GM19395 (cell line): ENCODE measurements around the gene NSG1.
"Not testable (repeated sequence)": the region's sequence is repeated elsewhere in the genome, so short reads cannot be mapped to it uniquely, and the experiment has no call there.

Experiments used
- ATAC-seq: cut with Tn5 transposase; IDR thresholded peaks from one replicate; pipeline ENCODE4 v1.9.1; 2021; ENCODE audit warnings: mild to moderate bottlenecking, moderate library complexity; ENCODE audit not compliant: unreplicated experiment

NSG1 gene

GRCh38 chr4:4461850-4462249, 74.9 kb downstream of the NSG1 start:
- ATAC-seq = no peak

GRCh38 chr4:4462970-4463369, 76.1 kb downstream of the NSG1 start:
- ATAC-seq = no peak

- ATAC-seq = not testable (repeated sequence)
Observed at GRCh38 chr4:4465238-4465637, 78.3 kb downstream of the NSG1 start.
